SK-N-DZ (cell line): ENCODE data around the gene PTX4.
A peak's percentile ranks its signal among the peaks of the same experiment; 100 is the strongest.
"Not testable (repeated sequence)": the region's sequence is repeated elsewhere in the genome, so short reads cannot be mapped to it uniquely, and the experiment has no call there.

Experiments
- DNase-seq: peaks from one replicate; pipeline ENCODE4 v3.0.0-alpha.2; 2015; ENCODE audit warnings: low spot score

PTX4 gene

DNA sequence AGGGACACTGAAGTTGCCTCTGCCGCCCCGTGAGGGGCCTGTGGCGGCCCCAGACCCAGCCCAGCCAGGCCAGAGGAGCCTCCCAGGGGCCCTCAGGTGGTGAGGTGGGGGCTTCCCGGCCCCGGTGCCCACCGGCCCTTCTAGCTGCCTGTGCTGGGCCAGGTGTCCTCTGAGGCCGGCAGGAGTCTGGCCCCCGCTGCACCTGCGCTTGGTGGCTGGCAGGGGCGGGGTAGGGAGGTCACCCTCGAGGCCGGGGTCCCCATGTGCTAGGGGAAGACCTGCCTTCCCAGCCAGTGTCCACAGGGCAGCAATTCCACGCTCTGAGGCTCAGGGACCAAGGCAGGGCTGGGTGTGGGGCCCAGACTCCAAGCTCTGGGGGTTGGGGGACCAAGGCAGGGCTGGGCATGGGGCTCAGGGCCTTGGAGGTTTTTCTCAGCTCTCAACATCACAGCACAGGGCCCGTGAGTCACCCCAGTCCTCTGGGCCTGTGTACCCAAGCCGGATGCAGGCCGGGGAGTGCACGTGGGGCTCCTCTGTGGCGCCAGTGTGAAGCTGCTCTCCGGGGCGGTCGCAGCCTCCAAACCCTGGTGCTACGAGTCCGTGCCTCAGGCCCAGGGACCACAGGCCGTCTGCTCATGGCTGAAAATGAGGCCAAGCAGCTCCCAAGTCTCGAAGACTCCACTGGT is 43.1 kb downstream of the PTX4 start:
- no peak for DNase-seq

GRCh38 chr16:1444730-1445517 is 43.8 kb downstream of the PTX4 start:
- no peak for DNase-seq

- no peak for DNase-seq
These were observed 44.6 kb downstream of the PTX4 start, which contains the start of gene CCDC154 for GRCh38 chr16:1443980-1444729. Gene CCDC154, minus strand, starts transcription at chr16:1444556. Its CDS starts 234 bp downstream, at chr16:1444322.

- peak; percentile 41 for DNase-seq
These were observed 45.3 kb downstream of the PTX4 start for GRCh38 chr16:1443403-1443973.

GRCh38 chr16:1442697-1443096 is 46.0 kb downstream of the PTX4 start:
- DNase-seq: no peak

DNA sequence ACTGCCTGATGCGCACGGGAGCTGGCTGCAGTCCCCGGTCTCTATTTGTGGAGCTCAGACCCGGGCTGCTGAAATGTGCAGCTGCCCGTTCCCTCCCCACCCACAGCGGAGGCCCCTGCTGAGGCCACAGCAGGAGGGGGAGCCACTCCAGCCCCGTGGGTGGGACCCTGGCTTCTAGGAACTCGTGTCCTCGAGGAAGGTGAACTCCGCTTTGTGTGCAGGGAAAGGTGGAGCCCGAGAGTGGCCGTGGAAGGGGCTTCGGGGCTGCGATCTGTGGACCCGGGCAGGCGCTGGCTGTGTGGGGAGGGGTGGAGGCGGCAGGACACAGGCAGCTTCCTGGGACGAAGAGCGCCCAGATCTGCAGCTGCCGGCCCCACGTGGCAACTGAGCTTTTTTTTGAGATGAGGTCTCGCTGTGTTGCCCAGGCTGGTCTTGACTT is 47.3 kb downstream of the PTX4 start:
- no peak for DNase-seq

GRCh38 chr16:1439699-1440074 is 49.1 kb downstream of the PTX4 start:
- DNase-seq: not testable (repeated sequence)

- no peak for DNase-seq
These were observed 49.6 kb downstream of the PTX4 start for GRCh38 chr16:1439058-1439698.

DNA sequence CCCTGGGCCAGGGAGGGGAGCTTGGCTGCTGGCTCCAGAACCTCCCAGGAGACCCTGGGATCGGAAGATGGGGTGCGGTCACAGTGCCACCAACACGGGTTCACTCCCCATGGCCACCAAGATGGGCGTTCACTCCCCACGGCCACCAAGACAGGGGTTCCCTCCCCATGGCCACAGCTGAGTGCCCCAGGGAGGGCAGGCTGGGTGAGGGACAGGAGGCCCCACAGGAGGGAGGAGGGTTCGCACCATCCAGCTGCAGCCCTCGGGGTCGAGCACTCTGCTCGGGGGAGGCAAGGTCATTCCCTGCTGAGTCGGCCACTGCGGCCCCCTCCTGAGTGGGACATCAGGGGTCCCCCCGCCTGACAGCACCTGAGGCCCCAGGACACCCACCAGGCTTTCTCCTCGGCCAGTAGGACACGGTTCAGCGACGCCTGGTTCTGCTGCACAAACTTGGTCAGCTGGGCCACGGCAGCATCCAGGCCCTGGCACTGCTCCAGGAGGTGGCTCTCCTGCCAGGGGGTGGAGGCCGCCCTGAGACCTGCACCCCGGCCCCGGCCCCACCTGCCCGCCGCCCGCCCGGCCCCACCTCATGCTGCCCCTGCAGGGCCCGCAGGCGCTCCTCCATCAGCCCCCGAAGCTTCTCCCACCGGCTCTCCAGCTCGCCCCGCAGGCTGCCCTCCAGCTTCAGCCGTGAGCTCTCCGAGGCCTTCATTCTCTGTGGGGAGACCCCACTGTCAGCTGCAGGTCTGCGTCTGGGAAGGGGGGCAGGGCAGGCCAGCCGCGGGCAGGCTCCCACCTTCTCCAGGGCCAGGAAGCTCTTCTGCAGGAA is 50.3 kb downstream of the PTX4 start:
- no peak for DNase-seq

DNA sequence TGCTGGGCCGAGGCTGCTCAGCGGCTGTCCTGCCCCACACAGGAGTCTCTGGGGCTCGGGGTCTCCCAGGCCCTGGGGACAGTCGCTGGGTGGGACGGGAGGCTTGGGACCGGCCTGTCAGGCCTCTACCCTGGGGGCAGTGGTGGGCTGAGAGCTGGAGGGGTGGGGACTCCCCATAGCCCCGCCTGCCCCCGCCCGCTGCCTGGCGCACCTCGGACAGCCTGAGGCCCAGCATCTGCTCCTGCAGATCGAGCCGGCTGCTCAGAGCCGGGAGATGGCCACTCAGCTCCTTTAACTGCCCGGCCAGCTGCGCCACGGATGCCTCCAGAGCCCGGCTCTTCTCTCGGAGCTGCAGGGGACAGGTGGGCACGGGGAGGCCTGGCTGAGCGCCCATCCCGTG is 51.1 kb downstream of the PTX4 start:
- peak; percentile 75 for DNase-seq

DNA sequence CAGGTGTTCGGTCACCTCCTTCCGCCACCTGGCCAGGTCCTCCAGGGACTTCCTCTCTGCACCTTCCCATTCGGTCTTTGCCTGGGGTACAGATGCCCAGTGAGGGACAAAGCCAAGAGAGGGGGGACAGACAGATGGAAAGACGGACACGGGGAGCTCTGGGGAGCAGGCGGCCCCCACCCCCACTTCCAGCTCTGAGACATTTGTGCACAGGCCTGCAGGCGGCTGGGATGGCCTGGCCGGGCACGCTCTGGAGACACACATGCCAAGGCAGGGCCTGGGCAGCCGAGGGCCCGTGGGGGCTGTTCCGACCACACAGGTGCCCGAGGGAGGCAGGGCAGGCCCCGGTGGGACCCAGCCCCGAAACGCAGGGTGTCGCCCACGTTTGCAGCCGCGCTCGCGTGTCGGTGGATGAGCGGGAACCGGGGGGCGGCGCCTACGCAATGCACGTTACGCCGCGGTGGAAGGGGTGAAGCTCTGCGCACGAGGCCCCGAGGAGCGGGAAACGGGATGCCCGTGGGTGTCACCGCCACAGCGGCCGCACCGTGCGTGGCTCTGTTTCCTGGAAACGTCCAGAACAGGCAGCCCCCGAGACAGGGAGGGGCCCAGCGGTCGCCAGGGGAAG is 51.9 kb downstream of the PTX4 start:
- DNase-seq: no peak

DNA sequence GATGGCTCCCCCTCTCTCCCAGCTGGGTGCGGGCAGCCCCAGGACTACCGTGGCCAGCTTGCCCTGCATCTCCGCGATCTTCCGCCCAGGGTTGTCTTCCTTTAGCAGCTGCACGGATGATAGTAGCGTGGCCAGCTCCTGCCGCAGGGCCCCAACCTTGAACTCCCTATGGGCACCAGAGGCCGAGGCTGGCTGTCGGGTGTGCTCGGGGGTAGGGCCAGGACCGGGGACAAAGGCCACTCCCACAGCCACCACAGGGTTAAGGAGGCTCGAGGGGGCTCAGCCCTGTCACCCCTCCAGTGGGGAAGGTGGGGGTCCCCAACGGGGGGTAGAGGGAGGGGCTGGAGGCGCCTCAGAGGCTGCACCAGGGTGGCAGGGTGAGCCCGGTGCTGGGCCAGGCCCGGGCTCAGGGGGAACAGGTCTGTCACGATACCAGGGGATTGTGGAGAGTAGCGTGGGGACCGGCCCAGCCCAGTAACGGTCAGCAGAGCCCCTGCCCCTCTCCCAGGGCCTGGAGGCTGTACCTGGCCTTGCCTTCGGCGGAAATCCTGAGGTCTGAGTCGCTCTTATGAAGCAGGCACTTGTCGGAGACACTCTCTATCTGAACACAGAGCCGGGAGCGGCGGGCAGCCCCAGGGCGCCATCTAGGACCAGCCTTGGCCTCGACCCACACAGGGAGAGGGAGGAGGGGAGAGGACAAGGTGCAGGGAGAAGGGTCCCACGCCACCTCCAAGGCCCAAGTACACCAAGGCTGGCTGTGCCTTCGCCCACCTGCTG is 52.6 kb downstream of the PTX4 start:
- DNase-seq: peak; percentile 67
